IMR-90 (cell line): ENCODE measurements around the gene WWC1. TPM values are rescaled to one million over a fixed set of nuclear protein-coding genes. Genes with fewer than 3 reads are reported as not detected.

ENCODE experiments used
- ATAC-seq: fragments of 200-7000 bp; cut with Tn5 transposase; 2 replicates; pipeline ENCODE4 v1.9.1; 2020; ENCODE audit warnings: low read depth, mild to moderate bottlenecking, moderate library complexity
- BruUV-seq: library from RNA; stranded (reverse); fragments of 400-500 nt; replicated peaks from 2 replicates; lab custom pipeline; 2021; lab: Mats Ljungman, UMichigan
- CTCF ChIA-PET: fragments of 300-600 bp; formaldehyde crosslinking; extraction: SDS; loops from one replicate; lab custom pipeline; 2021; ENCODE audit warnings: antibody characterized with exemption; lab: Yijun Ruan, JAX
- POLR2A ChIA-PET: fragments of 300-600 bp; sonication (Branson Sonifier 250); formaldehyde crosslinking; loops from one replicate; lab custom pipeline; 2022; ENCODE audit warnings: antibody characterized with exemption; ENCODE audit not compliant: unreplicated experiment; lab: Charles Lee
- DNase-seq: peaks from one replicate; pipeline ENCODE4 v3.0.0; 2013
- H2AFZ ChIP-seq: replicated peaks from 2 replicates; pipeline ENCODE3; 2013; ENCODE audit warnings: low read length, mild to moderate bottlenecking; ENCODE audit not compliant: poor library complexity
- H2AK5ac ChIP-seq: 2 replicates; pipeline ENCODE4 v1.6.1; 2013; ENCODE audit warnings: low read depth, low read length, inconsistent platforms
- H2AK9ac ChIP-seq: replicated peaks from 2 replicates; pipeline ENCODE3; 2013; ENCODE audit warnings: mild to moderate bottlenecking, low read depth, low read length, moderate library complexity; ENCODE audit not compliant: poor library complexity
- H2BK120ac ChIP-seq: 2 replicates; pipeline ENCODE4 v1.6.1; 2013; ENCODE audit warnings: low read depth, low read length, inconsistent platforms
- H2BK15ac ChIP-seq: 3 replicates; pipeline ENCODE4 v1.6.1; 2013; ENCODE audit warnings: low read depth, low read length, inconsistent platforms
- H2BK20ac ChIP-seq: 2 replicates; pipeline ENCODE4 v1.6.1; 2013; ENCODE audit warnings: low read depth, mild to moderate bottlenecking, inconsistent platforms, low read length, moderate library complexity
- H2BK5ac ChIP-seq: 2 replicates; pipeline ENCODE4 v1.6.1; 2013; ENCODE audit warnings: mild to moderate bottlenecking, low read depth, low read length, inconsistent platforms; ENCODE audit not compliant: poor library complexity, severe bottlenecking
- H3K14ac ChIP-seq: replicated peaks from 2 replicates; pipeline ENCODE4 v1.6.1; 2013; ENCODE audit warnings: low read depth, low read length, inconsistent platforms
- H3K18ac ChIP-seq: 2 replicates; pipeline ENCODE4 v1.6.1; 2013; ENCODE audit warnings: low read depth, low read length, control low read depth
- H3K23ac ChIP-seq: 2 replicates; pipeline ENCODE4 v1.6.1; 2013; ENCODE audit warnings: low read depth, low read length, inconsistent platforms
- H3K27ac ChIP-seq: 2 replicates; pipeline ENCODE4 v1.5.1; 2013; ENCODE audit warnings: mild to moderate bottlenecking, control low read depth, low read length; ENCODE audit not compliant: insufficient read depth
- H3K27me3 ChIP-seq: 2 replicates; pipeline ENCODE4 v1.6.1; 2013; ENCODE audit warnings: low read length; ENCODE audit not compliant: control insufficient read depth, insufficient read depth
- H3K36me3 ChIP-seq: 2 replicates; pipeline ENCODE4 v1.6.1; 2013; ENCODE audit warnings: low read length, mixed read lengths; ENCODE audit not compliant: control insufficient read depth, insufficient read depth
- H3K4ac ChIP-seq: 2 replicates; pipeline ENCODE4 v1.6.1; 2013; ENCODE audit warnings: low read depth, low read length, inconsistent platforms
- H3K4me1 ChIP-seq: 2 replicates; pipeline ENCODE4 v1.6.1; 2013; ENCODE audit warnings: low read length, mixed read lengths; ENCODE audit not compliant: control insufficient read depth, insufficient read depth
- H3K4me2 ChIP-seq: 2 replicates; pipeline ENCODE4 v1.6.1; 2013; ENCODE audit warnings: low read depth, mild to moderate bottlenecking, control low read depth, low read length, moderate library complexity
- H3K4me3 ChIP-seq: 2 replicates; pipeline ENCODE4 v1.5.1; 2013; ENCODE audit warnings: low read depth, mild to moderate bottlenecking, control low read depth, low read length, moderate library complexity; ENCODE audit not compliant: insufficient read depth
- H3K56ac ChIP-seq: 2 replicates; pipeline ENCODE4 v1.6.1; 2013; ENCODE audit warnings: low read length, inconsistent platforms; ENCODE audit not compliant: insufficient read depth; ENCODE audit errors: extremely low read depth
- H3K79me1 ChIP-seq, 2 experiments: 2 replicates each; pipeline ENCODE4 v1.6.1; 2013; ENCODE audit warnings: low read length in 2 of 2, inconsistent platforms in 1 of 2, low read depth in 1 of 2
- H3K9ac ChIP-seq: 2 replicates; pipeline ENCODE4 v1.6.1; 2013; ENCODE audit warnings: low read depth, low read length, control low read depth
- H3K9me1 ChIP-seq: 2 replicates; pipeline ENCODE4 v1.6.1; 2013; ENCODE audit warnings: low read length, inconsistent platforms; ENCODE audit not compliant: insufficient read depth
- H3K9me3 ChIP-seq: 2 replicates; pipeline ENCODE4 v1.6.1; 2013; ENCODE audit warnings: low read length; ENCODE audit not compliant: control insufficient read depth, insufficient read depth
- H4K20me1 ChIP-seq: 2 replicates; pipeline ENCODE4 v1.6.1; 2013; ENCODE audit warnings: low read length, inconsistent platforms; ENCODE audit not compliant: insufficient read depth
- H4K5ac ChIP-seq: 2 replicates; pipeline ENCODE4 v1.6.1; 2013; ENCODE audit warnings: mild to moderate bottlenecking, low read depth, low read length, control low read depth
- H4K8ac ChIP-seq, 2 experiments: 2 replicates each; pipeline ENCODE4 v1.6.1; 2013; ENCODE audit warnings: low read depth in 2 of 2, low read length in 2 of 2, control low read depth in 1 of 2, inconsistent platforms in 1 of 2
- H4K91ac ChIP-seq: 2 replicates; pipeline ENCODE4 v1.6.1; 2013; ENCODE audit warnings: low read depth, low read length, inconsistent platforms; ENCODE audit not compliant: insufficient read depth
- FOS ChIP-seq: fragments of 150-350 bp; IDR thresholded peaks from 2 replicates; pipeline ENCODE4 v1.6.1; 2016; ENCODE audit warnings: low read depth, low read length
- dilution Hi-C: fragments of 300-500 bp; cut with HindIII; formaldehyde crosslinking; loops from one replicate; pipeline ENCODE4 v1.14.3; 2018; ENCODE audit warnings: low sequenced_read_pairs; ENCODE audit not compliant: unreplicated experiment
- in situ Hi-C: fragments of 300-500 bp; cut with MboI; formaldehyde crosslinking; loops from 3 replicates; pipeline ENCODE4 v1.14.3; 2019; ENCODE audit warnings: low sequenced_read_pairs, inconsistent platforms, mixed read lengths
- intact Hi-C: fragments of 100-400 bp; cut with micrococcal nuclease; formaldehyde crosslinking; loops from 2 replicates; pipeline ENCODE4 v1.10.0; 2022
- polyA plus RNA-seq, 3 experiments: library from polyadenylated mRNA; depleted of rRNA; stranded (reverse); fragments of >200 nt; gene quantifications; 2 replicates each; pipeline ENCODE4 v1.2.3, GENCODE V29; 2012; ENCODE audit warnings: low replicate concordance in 1 of 3
- total RNA-seq: library from RNA; depleted of rRNA; stranded (reverse); fragments of >200 nt; gene quantifications from 2 replicates; pipeline ENCODE4 v1.2.3, GENCODE V29; 2012
- TF ChIP-seq, protein P1 (sequence below): conservative IDR thresholded peaks from 2 replicates; pipeline ENCODE4 v1.5.1; 2012; ENCODE audit warnings: mild to moderate bottlenecking, low read depth, low read length, improper control_type of control experiment
- TF ChIP-seq, protein P2 (sequence below): fragments of 150-350 bp; IDR thresholded peaks from 2 replicates; pipeline ENCODE4 v1.6.1; 2016; ENCODE audit warnings: low read depth, mild to moderate bottlenecking, low read length, moderate library complexity, borderline replicate concordance

WWC1 gene
- total and polyA plus RNA-seq, 2 of the 4 experiments (the other 2 are of a cell fraction), result 9.1 to 10.3 TPM

DNA sequence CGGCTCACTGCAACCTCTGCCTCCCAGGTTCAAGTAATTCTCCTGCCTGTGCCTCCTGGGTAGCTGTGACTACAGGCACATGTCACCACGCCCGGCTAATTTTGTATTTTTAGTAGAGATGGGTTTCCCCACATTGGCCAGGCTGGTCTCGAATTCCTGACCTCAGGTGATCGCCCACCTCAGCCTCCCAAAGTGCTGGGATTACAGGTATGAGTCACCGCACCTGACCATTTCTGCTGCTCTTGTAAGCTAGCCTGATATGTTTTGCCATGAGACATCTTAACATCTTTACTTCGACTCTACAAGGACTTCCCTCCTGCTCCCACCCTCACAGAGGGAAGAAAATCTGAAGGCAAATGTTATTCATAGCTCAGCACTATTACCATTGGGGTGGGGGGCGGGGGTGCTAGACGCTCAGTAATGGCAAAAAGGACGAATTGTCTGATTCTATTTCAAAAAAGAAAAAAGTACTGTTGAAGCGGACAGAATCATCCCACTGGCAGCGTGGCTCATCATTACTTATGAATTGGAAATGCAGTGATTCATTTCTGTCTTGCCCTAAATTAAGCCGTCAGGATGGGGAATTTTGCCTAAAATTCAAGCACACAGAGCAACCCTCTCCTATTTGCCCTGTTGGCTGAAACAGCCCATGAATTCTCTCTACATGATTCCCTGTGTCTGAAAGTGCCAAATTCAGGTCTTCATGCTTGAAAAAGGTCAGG lies 46.4 kb upstream of the WWC1 start (continued):
- TF ChIP-seq, protein P1, sequence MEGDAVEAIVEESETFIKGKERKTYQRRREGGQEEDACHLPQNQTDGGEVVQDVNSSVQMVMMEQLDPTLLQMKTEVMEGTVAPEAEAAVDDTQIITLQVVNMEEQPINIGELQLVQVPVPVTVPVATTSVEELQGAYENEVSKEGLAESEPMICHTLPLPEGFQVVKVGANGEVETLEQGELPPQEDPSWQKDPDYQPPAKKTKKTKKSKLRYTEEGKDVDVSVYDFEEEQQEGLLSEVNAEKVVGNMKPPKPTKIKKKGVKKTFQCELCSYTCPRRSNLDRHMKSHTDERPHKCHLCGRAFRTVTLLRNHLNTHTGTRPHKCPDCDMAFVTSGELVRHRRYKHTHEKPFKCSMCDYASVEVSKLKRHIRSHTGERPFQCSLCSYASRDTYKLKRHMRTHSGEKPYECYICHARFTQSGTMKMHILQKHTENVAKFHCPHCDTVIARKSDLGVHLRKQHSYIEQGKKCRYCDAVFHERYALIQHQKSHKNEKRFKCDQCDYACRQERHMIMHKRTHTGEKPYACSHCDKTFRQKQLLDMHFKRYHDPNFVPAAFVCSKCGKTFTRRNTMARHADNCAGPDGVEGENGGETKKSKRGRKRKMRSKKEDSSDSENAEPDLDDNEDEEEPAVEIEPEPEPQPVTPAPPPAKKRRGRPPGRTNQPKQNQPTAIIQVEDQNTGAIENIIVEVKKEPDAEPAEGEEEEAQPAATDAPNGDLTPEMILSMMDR, result no peak

DNA sequence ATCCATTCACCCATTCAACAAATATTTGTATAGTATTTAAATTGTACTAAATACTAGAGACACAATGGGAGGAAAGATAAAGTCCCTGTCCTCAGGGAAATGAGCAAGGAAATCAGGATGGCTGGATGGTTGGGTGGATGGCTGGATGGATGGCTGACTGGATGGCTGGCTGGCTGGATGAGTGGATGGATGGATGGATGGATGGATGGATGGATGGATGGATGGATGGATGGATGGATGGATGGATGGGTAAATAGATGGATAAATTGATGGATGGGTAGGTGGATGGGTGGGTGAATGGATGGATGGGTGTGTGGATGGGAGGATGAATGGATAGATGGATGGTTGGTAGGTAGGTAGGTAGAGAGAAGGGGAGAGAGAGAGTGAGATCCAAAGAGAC lies 41.5 kb upstream of the WWC1 start:
- H4K91ac ChIP-seq, result no peak overlapping the region
- H2BK5ac ChIP-seq, result no peak overlapping the region
- H3K79me1 ChIP-seq, result no peaks in the 10 kb centered on the region
- no peak overlapping the region for H2BK20ac ChIP-seq
- TF ChIP-seq, protein P2, sequence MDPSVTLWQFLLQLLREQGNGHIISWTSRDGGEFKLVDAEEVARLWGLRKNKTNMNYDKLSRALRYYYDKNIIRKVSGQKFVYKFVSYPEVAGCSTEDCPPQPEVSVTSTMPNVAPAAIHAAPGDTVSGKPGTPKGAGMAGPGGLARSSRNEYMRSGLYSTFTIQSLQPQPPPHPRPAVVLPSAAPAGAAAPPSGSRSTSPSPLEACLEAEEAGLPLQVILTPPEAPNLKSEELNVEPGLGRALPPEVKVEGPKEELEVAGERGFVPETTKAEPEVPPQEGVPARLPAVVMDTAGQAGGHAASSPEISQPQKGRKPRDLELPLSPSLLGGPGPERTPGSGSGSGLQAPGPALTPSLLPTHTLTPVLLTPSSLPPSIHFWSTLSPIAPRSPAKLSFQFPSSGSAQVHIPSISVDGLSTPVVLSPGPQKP, result no peak
- no peak for TF ChIP-seq FOS
- ATAC-seq, result no peak
- H3K56ac ChIP-seq, result no peak overlapping the region
- no peaks in the 10 kb centered on the region; the same call in 1 of the 2 replicates for H3K9me3 ChIP-seq
- POLR2A ChIA-PET, result no interaction called here
- H2BK15ac ChIP-seq, result no peak overlapping the region
- intact Hi-C loops (no loop called here), in situ Hi-C loops (loop anchor here (25.0 kb wide), 2 partner anchors 562 to 1037 kb away; no protein-coding TSS in a partner anchor), dilution Hi-C loops (no loop called here)
- no peak overlapping the region for H2AK9ac ChIP-seq
- 0 out of 2 replicates have a peak, but pooled peaks cover 2% of the 10 kb centered on the region for H3K27me3 ChIP-seq
- H3K36me3 ChIP-seq, result no peaks in the 10 kb centered on the region
- no peak overlapping the region for H3K23ac ChIP-seq
- H3K4ac ChIP-seq, result no peak overlapping the region
- H3K4me2 ChIP-seq, result no peak overlapping the region
- no peak overlapping the region for H4K5ac ChIP-seq
- H4K20me1 ChIP-seq, result no peaks in the 10 kb centered on the region
- H2AFZ ChIP-seq, result no peak overlapping the region
- CTCF ChIA-PET, result no interaction called here
- no peak overlapping the region for H2AK5ac ChIP-seq
- H4K8ac ChIP-seq, result no peak overlapping the region
- no peak overlapping the region for H3K4me3 ChIP-seq
- no peaks in the 10 kb centered on the region for H3K4me1 ChIP-seq
- no peak overlapping the region for H3K27ac ChIP-seq
- H3K14ac ChIP-seq, result no peak overlapping the region
- H3K9ac ChIP-seq, result no peak overlapping the region
- DNase-seq, result no peak
- H3K9me1 ChIP-seq, result no peaks in the 10 kb centered on the region
- H3K18ac ChIP-seq, result no peak overlapping the region
- no TSS peak for BruUV-seq
- no peak overlapping the region for H2BK120ac ChIP-seq
